ENCODE data around the gene E2F7.

DNA sequence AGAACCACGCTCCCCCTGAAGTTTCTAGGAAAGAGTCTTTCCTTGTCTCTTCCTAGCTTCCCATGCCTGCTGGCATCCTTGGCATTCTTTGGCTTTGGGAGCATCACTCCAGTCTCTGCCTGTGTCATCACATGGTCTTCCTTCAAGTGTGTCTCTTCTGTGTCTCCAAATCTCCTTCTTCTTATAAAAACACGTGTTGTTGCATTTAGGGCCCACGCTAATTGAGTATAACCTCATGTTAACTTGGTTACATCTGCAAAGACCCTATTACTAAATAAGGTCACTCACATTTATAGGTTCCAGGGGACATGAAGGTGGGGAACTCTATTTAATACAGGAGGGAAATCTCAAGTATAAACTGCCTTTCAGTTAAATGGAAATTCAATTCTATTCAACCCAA, 63.0 kb downstream of the E2F7 start:
- TF ChIP-seq, protein P1, sequence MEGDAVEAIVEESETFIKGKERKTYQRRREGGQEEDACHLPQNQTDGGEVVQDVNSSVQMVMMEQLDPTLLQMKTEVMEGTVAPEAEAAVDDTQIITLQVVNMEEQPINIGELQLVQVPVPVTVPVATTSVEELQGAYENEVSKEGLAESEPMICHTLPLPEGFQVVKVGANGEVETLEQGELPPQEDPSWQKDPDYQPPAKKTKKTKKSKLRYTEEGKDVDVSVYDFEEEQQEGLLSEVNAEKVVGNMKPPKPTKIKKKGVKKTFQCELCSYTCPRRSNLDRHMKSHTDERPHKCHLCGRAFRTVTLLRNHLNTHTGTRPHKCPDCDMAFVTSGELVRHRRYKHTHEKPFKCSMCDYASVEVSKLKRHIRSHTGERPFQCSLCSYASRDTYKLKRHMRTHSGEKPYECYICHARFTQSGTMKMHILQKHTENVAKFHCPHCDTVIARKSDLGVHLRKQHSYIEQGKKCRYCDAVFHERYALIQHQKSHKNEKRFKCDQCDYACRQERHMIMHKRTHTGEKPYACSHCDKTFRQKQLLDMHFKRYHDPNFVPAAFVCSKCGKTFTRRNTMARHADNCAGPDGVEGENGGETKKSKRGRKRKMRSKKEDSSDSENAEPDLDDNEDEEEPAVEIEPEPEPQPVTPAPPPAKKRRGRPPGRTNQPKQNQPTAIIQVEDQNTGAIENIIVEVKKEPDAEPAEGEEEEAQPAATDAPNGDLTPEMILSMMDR (conservative IDR thresholded peaks at IDR 0.05) = no peak
- TF ChIP-seq ZFX (IDR thresholded peaks at IDR 0.05) = no peak

All from C4-2B (cell line).